Loucy (cell line): Measurements from ENCODE around the gene CYFIP2.

Experiments
- H2AFZ ChIP-seq: fragments of 200-600 bp; sonication (generic); 2 replicates; pipeline ENCODE4 v1.6.0; 2016; ENCODE audit warnings: antibody characterized with exemption, mild to moderate bottlenecking, low read length, moderate library complexity
- H3F3A ChIP-seq: fragments of 200-600 bp; 2 replicates; pipeline ENCODE4 v1.6.0; 2016; ENCODE audit warnings: antibody characterized with exemption, low read depth, mild to moderate bottlenecking
- H3K27me3 ChIP-seq: fragments of 200-600 bp; sonication (generic); 2 replicates; pipeline ENCODE4 v1.6.1; 2014; ENCODE audit warnings: low read length, mild to moderate bottlenecking; ENCODE audit not compliant: insufficient read depth, poor library complexity, severe bottlenecking
- H3K36me3 ChIP-seq: fragments of 200-600 bp; sonication (generic); 2 replicates; pipeline ENCODE4 v1.6.1; 2016; ENCODE audit warnings: low read length; ENCODE audit not compliant: insufficient read depth
- H3K4me1 ChIP-seq: fragments of 200-600 bp; sonication (generic); 2 replicates; pipeline ENCODE4 v1.5.1; 2014; ENCODE audit warnings: low read length, mild to moderate bottlenecking; ENCODE audit not compliant: insufficient read depth, poor library complexity, severe bottlenecking
- H3K4me2 ChIP-seq: fragments of 200-600 bp; sonication (generic); 2 replicates; pipeline ENCODE4 v1.6.0; 2014; ENCODE audit warnings: antibody characterized with exemption, low read length, low read depth, mild to moderate bottlenecking; ENCODE audit not compliant: poor library complexity, severe bottlenecking
- H3K4me3 ChIP-seq: fragments of 200-600 bp; sonication (generic); 2 replicates; pipeline ENCODE4 v1.5.1; 2014; ENCODE audit warnings: low read length, mild to moderate bottlenecking, mixed read lengths; ENCODE audit not compliant: poor library complexity, severe bottlenecking
- H3K79me2 ChIP-seq: fragments of 200-600 bp; sonication (generic); 2 replicates; pipeline ENCODE4 v1.6.1; 2014; ENCODE audit warnings: low read length; ENCODE audit not compliant: insufficient read depth
- H3K9ac ChIP-seq: fragments of 200-600 bp; sonication (generic); 2 replicates; pipeline ENCODE4 v1.6.0; 2014; ENCODE audit warnings: mild to moderate bottlenecking, low read depth, low read length, moderate library complexity; ENCODE audit not compliant: poor library complexity, severe bottlenecking
- H3K9me2 ChIP-seq: fragments of 200-600 bp; sonication (generic); replicated peaks from 2 replicates; pipeline ENCODE4 v1.6.1; 2016; ENCODE audit warnings: low read depth, low read length, mixed read lengths
- H3K9me3 ChIP-seq: fragments of 200-600 bp; sonication (generic); 2 replicates; pipeline ENCODE4 v1.6.1; 2014; ENCODE audit warnings: mild to moderate bottlenecking, antibody characterized with exemption, low read length, low read depth; ENCODE audit not compliant: insufficient read depth
- H4K20me1 ChIP-seq: fragments of 200-600 bp; sonication (generic); 2 replicates; pipeline ENCODE4 v1.6.0; 2014; ENCODE audit warnings: antibody characterized with exemption, low read length, mild to moderate bottlenecking; ENCODE audit not compliant: insufficient read depth, poor library complexity, severe bottlenecking
- EZH2phosphoT487 ChIP-seq: fragments of 200-600 bp; IDR thresholded peaks from 2 replicates; pipeline ENCODE4 v1.6.1; 2018; ENCODE audit warnings: antibody characterized with exemption, mild to moderate bottlenecking, moderate library complexity, borderline replicate concordance
- TF ChIP-seq, protein P1 (sequence below): fragments of 200-600 bp; sonication (generic); conservative IDR thresholded peaks from 2 replicates; pipeline ENCODE4 v1.5.1; 2014; ENCODE audit warnings: mild to moderate bottlenecking, antibody characterized with exemption, low read length

Gene CYFIP2

DNA sequence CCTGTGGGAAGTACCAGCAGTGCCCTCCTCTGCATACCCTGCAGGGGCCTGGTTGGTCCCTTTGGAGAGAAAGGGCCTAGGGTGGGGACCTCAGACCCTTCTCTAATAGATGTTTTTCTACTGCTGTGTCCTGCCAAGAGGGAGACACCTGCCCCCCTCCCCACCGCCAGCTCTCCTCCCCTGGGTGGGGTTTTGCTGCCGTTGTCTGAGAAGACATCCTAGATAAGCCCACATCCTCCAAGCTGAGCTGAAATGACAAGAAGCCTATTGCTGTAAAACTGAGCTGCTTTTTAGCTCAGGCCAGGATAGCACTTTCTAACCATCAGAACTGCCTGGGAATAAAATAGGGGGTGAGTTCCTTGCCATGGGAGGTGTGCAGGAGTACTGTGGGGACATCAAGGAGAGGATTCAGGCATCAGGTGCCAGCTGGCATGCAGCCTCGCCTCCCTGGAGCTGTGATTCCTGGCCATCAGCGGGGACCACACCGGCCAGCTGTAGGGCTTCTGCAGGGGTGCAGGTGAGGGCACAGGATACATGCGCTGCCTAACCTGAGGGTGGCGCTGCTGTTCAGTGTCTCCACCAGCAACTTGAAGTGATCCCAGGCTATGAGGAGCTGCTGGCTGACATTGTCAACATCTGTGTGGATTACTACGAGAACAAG, 37.9 kb downstream of the CYFIP2 start:
- H3K9me3 ChIP-seq = no peaks in the 10 kb centered on the region
- H3K27me3 ChIP-seq = no peaks in the 10 kb centered on the region
- H3K4me2 ChIP-seq = no peak overlapping the region
- H3K4me3 ChIP-seq = no peak overlapping the region
- no peaks in the 10 kb centered on the region for H4K20me1 ChIP-seq
- no peak overlapping the region for H2AFZ ChIP-seq
- no peaks in the 10 kb centered on the region for H3K9me2 ChIP-seq
- no peaks in the 10 kb centered on the region for H3K4me1 ChIP-seq
- H3F3A ChIP-seq = no peaks in the 10 kb centered on the region
- no peak overlapping the region for H3K9ac ChIP-seq
- no peaks in the 10 kb centered on the region for H3K79me2 ChIP-seq
- H3K36me3 ChIP-seq = peaks cover 84% of the 10 kb centered on the region; the same call in 1 of the 2 replicates
- no peak for TF ChIP-seq EZH2phosphoT487
- TF ChIP-seq, protein P1, sequence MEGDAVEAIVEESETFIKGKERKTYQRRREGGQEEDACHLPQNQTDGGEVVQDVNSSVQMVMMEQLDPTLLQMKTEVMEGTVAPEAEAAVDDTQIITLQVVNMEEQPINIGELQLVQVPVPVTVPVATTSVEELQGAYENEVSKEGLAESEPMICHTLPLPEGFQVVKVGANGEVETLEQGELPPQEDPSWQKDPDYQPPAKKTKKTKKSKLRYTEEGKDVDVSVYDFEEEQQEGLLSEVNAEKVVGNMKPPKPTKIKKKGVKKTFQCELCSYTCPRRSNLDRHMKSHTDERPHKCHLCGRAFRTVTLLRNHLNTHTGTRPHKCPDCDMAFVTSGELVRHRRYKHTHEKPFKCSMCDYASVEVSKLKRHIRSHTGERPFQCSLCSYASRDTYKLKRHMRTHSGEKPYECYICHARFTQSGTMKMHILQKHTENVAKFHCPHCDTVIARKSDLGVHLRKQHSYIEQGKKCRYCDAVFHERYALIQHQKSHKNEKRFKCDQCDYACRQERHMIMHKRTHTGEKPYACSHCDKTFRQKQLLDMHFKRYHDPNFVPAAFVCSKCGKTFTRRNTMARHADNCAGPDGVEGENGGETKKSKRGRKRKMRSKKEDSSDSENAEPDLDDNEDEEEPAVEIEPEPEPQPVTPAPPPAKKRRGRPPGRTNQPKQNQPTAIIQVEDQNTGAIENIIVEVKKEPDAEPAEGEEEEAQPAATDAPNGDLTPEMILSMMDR = peak; percentile 30; the same call in 1 of the 2 replicates

DNA sequence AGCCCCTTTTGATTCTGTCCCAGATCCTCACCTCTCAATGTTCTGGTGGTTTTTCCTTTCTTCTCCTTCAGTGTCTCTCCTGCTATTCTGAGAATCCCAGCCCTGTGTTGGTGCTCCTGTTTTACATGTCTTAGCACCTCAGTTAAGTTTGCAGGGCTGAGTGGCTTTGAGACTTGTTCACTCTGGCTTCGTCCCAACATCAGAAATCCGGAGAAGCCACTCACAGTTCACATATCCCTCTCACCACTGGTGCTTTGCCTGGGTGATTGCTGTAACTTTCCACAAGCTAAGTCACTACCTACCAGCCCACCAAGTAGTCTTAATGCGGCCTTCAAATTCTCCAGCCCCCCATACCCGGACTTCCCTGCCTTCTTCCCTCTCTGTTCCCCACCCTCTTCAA, 40.2 kb downstream of the CYFIP2 start:
- Histone ChIP-seq H3K27me3 (no peaks in the 10 kb centered on the region), H3F3A (no peaks in the 10 kb centered on the region), H3K4me2 (no peak overlapping the region), H3K9ac (no peak overlapping the region), H3K36me3 (peaks cover 83% of the 10 kb centered on the region; the same call in 1 of the 2 replicates), H3K79me2 (no peaks in the 10 kb centered on the region), H3K9me3 (no peaks in the 10 kb centered on the region), H3K4me1 (no peaks in the 10 kb centered on the region), H3K9me2 (no peaks in the 10 kb centered on the region), H4K20me1 (no peaks in the 10 kb centered on the region), H3K4me3 (no peak overlapping the region), H2AFZ (no peak overlapping the region)
- TF ChIP-seq EZH2phosphoT487 = no peak
- TF ChIP-seq, protein P1 = no peak

DNA sequence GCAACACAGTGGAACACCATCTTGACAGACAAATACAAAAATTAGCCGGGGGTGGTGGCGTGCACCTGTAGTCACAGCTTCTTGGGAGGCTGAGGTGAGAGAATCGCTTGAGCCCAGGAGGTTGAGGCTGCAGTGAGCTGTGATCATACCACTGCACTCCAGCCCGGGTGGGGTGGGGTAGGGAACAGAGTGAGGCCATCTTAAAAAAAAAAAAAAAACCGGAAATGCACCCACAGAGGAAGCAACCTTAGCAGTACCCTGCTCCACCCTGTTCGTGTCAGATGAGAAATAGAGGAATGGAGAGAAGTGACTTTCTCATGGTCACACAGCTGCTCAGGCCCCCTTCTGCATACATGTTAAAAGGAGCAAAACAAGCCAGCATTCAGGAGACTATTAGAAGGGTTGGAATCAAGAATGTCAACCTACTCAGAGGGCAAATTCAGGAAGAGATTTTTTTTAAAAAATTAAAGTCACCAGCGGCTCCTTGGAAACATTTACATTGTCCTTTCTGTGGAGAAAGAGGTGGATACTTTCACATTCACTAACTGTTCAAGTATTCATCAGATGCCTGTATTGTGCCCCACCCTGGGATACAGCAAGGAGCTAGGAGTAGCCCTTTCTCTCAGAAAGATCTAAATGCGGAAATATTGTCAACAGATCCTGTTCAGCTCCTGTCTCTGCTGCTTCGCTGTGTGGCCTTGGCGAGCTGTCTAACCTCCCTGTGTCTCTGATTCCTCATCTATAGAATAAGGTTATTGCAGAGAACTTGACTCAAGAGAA, 41.0 kb downstream of the CYFIP2 start:
- H3K4me1 ChIP-seq = no peaks in the 10 kb centered on the region
- H3K79me2 ChIP-seq = no peaks in the 10 kb centered on the region
- no peaks in the 10 kb centered on the region for H4K20me1 ChIP-seq
- no peaks in the 10 kb centered on the region for H3K9me2 ChIP-seq
- TF ChIP-seq, protein P1 = no peak
- H3K9me3 ChIP-seq = no peaks in the 10 kb centered on the region
- no peak overlapping the region for H2AFZ ChIP-seq
- no peaks in the 10 kb centered on the region for H3K27me3 ChIP-seq
- H3K36me3 ChIP-seq = peaks cover 80% of the 10 kb centered on the region; the same call in 1 of the 2 replicates
- H3K4me2 ChIP-seq = no peak overlapping the region
- no peaks in the 10 kb centered on the region for H3F3A ChIP-seq
- no peak overlapping the region for H3K4me3 ChIP-seq
- no peak overlapping the region for H3K9ac ChIP-seq
